ENCODE measurements around the gene OR4D9.

DNA sequence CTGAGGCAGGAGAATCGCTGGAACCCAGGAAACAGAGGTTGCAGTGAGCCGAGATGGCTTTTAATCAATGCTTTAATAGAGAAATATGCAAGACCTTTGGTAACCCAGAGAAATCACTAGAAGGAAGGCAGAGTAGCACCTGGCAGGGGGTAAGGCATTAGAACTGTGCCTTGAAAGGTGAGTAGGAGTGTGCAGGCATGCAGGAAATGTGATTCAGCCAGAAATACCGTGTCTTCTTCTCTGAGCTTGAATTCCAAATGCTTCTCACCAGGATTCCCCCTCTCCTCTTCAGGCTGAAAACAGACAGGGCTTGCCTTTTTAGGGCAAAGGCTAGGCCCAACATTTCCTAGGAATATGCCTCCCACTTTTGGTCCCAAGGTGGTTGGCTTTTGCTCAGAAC is 51.0 kb downstream of the OR4D9 start:
- TF ChIP-seq, protein P1, sequence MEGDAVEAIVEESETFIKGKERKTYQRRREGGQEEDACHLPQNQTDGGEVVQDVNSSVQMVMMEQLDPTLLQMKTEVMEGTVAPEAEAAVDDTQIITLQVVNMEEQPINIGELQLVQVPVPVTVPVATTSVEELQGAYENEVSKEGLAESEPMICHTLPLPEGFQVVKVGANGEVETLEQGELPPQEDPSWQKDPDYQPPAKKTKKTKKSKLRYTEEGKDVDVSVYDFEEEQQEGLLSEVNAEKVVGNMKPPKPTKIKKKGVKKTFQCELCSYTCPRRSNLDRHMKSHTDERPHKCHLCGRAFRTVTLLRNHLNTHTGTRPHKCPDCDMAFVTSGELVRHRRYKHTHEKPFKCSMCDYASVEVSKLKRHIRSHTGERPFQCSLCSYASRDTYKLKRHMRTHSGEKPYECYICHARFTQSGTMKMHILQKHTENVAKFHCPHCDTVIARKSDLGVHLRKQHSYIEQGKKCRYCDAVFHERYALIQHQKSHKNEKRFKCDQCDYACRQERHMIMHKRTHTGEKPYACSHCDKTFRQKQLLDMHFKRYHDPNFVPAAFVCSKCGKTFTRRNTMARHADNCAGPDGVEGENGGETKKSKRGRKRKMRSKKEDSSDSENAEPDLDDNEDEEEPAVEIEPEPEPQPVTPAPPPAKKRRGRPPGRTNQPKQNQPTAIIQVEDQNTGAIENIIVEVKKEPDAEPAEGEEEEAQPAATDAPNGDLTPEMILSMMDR (IDR thresholded peaks at IDR 0.05): no peak
- no peak for TF ChIP-seq POLR2A (IDR thresholded peaks at IDR 0.05)
